Measurements from ENCODE around the gene RNLS. TPM values are rescaled to one million over a fixed set of nuclear protein-coding genes. Genes with fewer than 3 reads are reported as not detected.
"Not testable (repeated sequence)": the region's sequence is repeated elsewhere in the genome, so short reads cannot be mapped to it uniquely, and the experiment has no call there.

RNLS gene
- total RNA-seq, 2 donors from 2014 or later: 6.2 to 9.4 TPM

GRCh38 chr10:88314362-88314761, 268.8 kb downstream of the RNLS start:
- Histone ChIP-seq H3K4me1 (ENCODE audit: control insufficient read depth in 1 of 2, low read depth in 2 of 2) (no peaks in the 10 kb centered on the region), H3K27ac (no peak overlapping the region), H3K9me3 (peaks cover 5% of the 10 kb centered on the region), H3K4me3 (no peak overlapping the region), H3K27me3 (replicated peaks; ENCODE audit: insufficient read depth) (no peaks in the 10 kb centered on the region), H3K36me3 (no peaks in the 10 kb centered on the region)
- TF ChIP-seq CTCF (IDR thresholded peaks at IDR 0.05): no peak
- DNase-seq (ENCODE audit: low spot score) (no peak), ATAC-seq (ENCODE audit: insufficient number of reproducible peaks, low FRiP score, low read depth) (no peak)

- Histone ChIP-seq H3K27me3 (replicated peaks; ENCODE audit: insufficient read depth) (no peaks in the 10 kb centered on the region), H3K4me3 (no peak overlapping the region), H3K36me3 (no peaks in the 10 kb centered on the region), H3K9me3 (no peaks in the 10 kb centered on the region), H3K4me1 (ENCODE audit: control insufficient read depth in 1 of 2, low read depth in 2 of 2) (no peaks in the 10 kb centered on the region), H3K27ac (no peak overlapping the region)
- no peak for DNase-seq (ENCODE audit: low spot score)
- TF ChIP-seq CTCF (IDR thresholded peaks at IDR 0.05): no peak
- ATAC-seq (ENCODE audit: insufficient number of reproducible peaks, low FRiP score, low read depth): no peak
Observed at GRCh38 chr10:88313878-88314277, 269.2 kb downstream of the RNLS start.

DNA sequence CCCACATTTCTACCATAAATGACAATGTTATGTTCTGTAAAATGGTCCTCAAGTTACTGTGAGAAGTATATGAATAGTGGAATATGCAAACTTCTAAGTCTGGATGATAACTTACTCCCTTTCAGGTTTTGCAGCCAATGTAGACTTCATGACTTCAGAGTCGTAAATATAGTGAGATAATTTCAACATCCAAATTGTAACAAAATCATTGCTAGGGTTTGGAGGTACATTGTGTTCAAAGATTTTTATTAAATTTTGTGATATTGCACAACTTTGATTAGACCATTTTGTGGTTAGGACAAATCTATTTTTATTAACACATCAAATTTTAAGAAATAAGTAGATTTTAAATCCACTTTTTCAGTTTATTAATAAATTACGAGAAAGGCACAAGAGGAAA, 270.3 kb downstream of the RNLS start:
- no peak overlapping the region for H3K4me3 ChIP-seq
- H3K9me3 ChIP-seq: no peaks in the 10 kb centered on the region
- no peaks in the 10 kb centered on the region for H3K4me1 ChIP-seq (ENCODE audit: control insufficient read depth in 1 of 2, low read depth in 2 of 2)
- no peaks in the 10 kb centered on the region for H3K27me3 ChIP-seq (replicated peaks; ENCODE audit: insufficient read depth)
- H3K27ac ChIP-seq: no peak overlapping the region
- DNase-seq (ENCODE audit: low spot score) (no peak), ATAC-seq (ENCODE audit: insufficient number of reproducible peaks, low FRiP score, low read depth) (no peak)
- no peaks in the 10 kb centered on the region for H3K36me3 ChIP-seq
- TF ChIP-seq CTCF (IDR thresholded peaks at IDR 0.05): no peak

DNA sequence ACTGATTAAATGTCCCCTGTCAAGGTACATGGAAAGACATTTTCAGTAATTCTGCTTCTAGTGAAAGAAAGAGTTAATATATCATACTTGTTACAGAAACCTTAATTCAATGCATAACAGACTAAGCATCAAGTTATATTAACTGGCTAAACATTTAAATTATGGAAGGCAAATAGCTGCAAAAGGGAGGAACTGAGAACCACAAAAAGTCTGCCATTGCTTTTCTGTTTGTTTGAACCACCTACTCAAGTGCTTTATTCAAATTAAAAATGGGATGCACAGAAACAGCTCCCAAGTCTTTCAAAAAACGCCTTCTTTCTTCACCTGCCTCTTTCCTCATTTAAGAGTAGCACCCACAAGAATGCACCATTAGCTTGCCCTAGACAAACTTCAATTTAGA, 271.9 kb downstream of the RNLS start:
- H3K4me1 ChIP-seq (ENCODE audit: control insufficient read depth in 1 of 2, low read depth in 2 of 2): no peaks in the 10 kb centered on the region

GRCh38 chr10:88309365-88309764, 273.8 kb downstream of the RNLS start:
- no peak for TF ChIP-seq CTCF (IDR thresholded peaks at IDR 0.05)
- H3K36me3 ChIP-seq: no peaks in the 10 kb centered on the region
- DNase-seq (ENCODE audit: low spot score): no peak
- no peak overlapping the region for H3K4me3 ChIP-seq
- no peak overlapping the region for H3K27ac ChIP-seq
- no peaks in the 10 kb centered on the region for H3K27me3 ChIP-seq (replicated peaks; ENCODE audit: insufficient read depth)
- no peaks in the 10 kb centered on the region for H3K9me3 ChIP-seq
- H3K4me1 ChIP-seq (ENCODE audit: control insufficient read depth in 1 of 2, low read depth in 2 of 2): no peaks in the 10 kb centered on the region
- no peak for ATAC-seq (ENCODE audit: insufficient number of reproducible peaks, low FRiP score, low read depth)

More for the DNA sequence above, 271.9 kb downstream of the RNLS start:
- no peaks in the 10 kb centered on the region for H3K9me3 ChIP-seq
- H3K4me3 ChIP-seq: no peak overlapping the region
- DNase-seq (ENCODE audit: low spot score): no peak
- H3K27me3 ChIP-seq (replicated peaks; ENCODE audit: insufficient read depth): no peaks in the 10 kb centered on the region
- H3K27ac ChIP-seq: no peak overlapping the region
- no peak for TF ChIP-seq CTCF (IDR thresholded peaks at IDR 0.05)
- ATAC-seq (ENCODE audit: insufficient number of reproducible peaks, low FRiP score, low read depth): no peak
- H3K36me3 ChIP-seq: no peaks in the 10 kb centered on the region

DNA sequence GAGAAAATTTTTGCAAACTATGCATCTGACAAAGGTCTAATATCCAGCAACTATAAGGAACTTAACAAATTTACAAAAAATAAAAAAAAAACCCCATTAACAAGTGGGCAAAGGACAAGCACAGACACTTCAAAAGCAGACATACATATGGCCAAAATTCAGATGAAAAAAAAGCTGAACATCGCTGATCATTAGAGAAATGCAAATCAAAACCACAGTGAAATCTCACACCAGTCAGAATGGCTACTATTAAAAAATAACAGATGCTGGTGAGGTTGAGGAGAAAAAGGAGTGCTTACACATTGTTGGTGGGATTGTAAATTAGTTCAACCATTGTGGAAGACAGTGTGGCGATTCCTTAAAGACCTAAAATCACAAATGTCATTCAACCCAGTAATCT, 274.8 kb downstream of the RNLS start:
- not testable (repeated sequence) for ATAC-seq (ENCODE audit: insufficient number of reproducible peaks, low FRiP score, low read depth); H3K27ac ChIP-seq; H3K27me3 ChIP-seq (replicated peaks; ENCODE audit: insufficient read depth); H3K9me3 ChIP-seq; H3K36me3 ChIP-seq; H3K4me1 ChIP-seq (ENCODE audit: control insufficient read depth in 1 of 2, low read depth in 2 of 2); H3K4me3 ChIP-seq; DNase-seq (ENCODE audit: low spot score)
